ENCODE measurements around the gene CASKIN2.

- TF ChIP-seq CTCF (IDR thresholded peaks at IDR 0.05; ENCODE audit: low read length): no peak
- no peak for TF ChIP-seq EZH2 (optimal IDR thresholded peaks at IDR 0.05; ENCODE audit: low read depth, low read length)
Observed at GRCh38 chr17:75516619-75517296, 1.4 kb upstream of the CASKIN2 start.

Measured in MM.1S (cell line).